Esophagus squamous epithelium (tissue), 5 donors: ENCODE data around the gene FNDC11. TPM values are rescaled to one million over a fixed set of nuclear protein-coding genes. Genes with fewer than 3 reads are reported as not detected.

ENCODE experiments used
- DNase-seq: peaks from one replicate; lab custom pipeline; 2025; lab: John Stamatoyannopoulos, UW
- H3K27ac ChIP-seq, 4 donors: fragments of 200-600 bp; sonication (generic); one replicate each; pipeline ENCODE4 v1.5.1; 2016 to 2019; ENCODE audit warnings: mild to moderate bottlenecking in 1 of 4
- H3K27me3 ChIP-seq, 4 donors: fragments of 200-600 bp; sonication (generic); 1 replicate in 3 of 4; 2 replicates in 1 of 4; pipeline versions ENCODE4 v1.5.1 to v1.6.0; 2017 to 2021; ENCODE audit warnings: antibody characterized with exemption in 1 of 4
- H3K36me3 ChIP-seq, 3 donors: fragments of 200-600 bp; sonication (generic); one replicate each; pipeline ENCODE4 v1.5.1; 2016 to 2019
- H3K4me1 ChIP-seq, 3 donors: fragments of 200-600 bp; sonication (generic); one replicate each; pipeline ENCODE4 v1.5.1; 2017 to 2019
- H3K4me3 ChIP-seq, 4 donors: fragments of 200-600 bp; sonication (generic); 1 replicate in 3 of 4; 2 replicates in 1 of 4; pipeline ENCODE4 v1.5.1; 2016 to 2019; ENCODE audit warnings: mild to moderate bottlenecking in 2 of 4, moderate library complexity in 1 of 4
- H3K9me3 ChIP-seq, 3 donors: fragments of 200-600 bp; sonication (generic); one replicate each; pipeline ENCODE4 v1.5.1; 2016 to 2019
- POLR2A ChIP-seq, 4 donors: fragments of 450-650 bp; IDR thresholded peaks; one replicate each; pipeline ENCODE4 v1.6.1; 2017; ENCODE audit warnings: antibody characterized with exemption in 4 of 4, mild to moderate bottlenecking in 4 of 4, moderate library complexity in 3 of 4
- WGBS, 2 donors: methylation state at CpG; one replicate each; pipeline ENCODE4 v1.1.5; 2018; 5-methylcytosine and 5-hydroxymethylcytosine counted together
- intact Hi-C: fragments of 100-400 bp; cut with DNase I; formaldehyde crosslinking; loops from one replicate; pipeline ENCODE4 v1.15.0; 2022
- total RNA-seq, 4 donors: library from RNA; depleted of rRNA; stranded (reverse); fragments of >200 nt; gene quantifications; one replicate each; pipeline ENCODE4 v1.1.0, GENCODE V29; 2016
- TF ChIP-seq, protein P1 (sequence below), 6 experiments: fragments of 450-650 bp in 4 of 6; fragments of 200-600 bp in 2 of 6; sonication (generic) in 2 of 6; IDR thresholded peaks; one replicate each; pipeline ENCODE4 v1.5.1; 2016 to 2019; ENCODE audit warnings: antibody characterized with exemption in 6 of 6, mild to moderate bottlenecking in 4 of 6, moderate library complexity in 4 of 6
- donor health status: DM: yes; HTN: yes; CAD: no.

Gene FNDC11
- total RNA-seq, 4 donors from 2014 or later: under 0.01 TPM; not detected in 3

DNA sequence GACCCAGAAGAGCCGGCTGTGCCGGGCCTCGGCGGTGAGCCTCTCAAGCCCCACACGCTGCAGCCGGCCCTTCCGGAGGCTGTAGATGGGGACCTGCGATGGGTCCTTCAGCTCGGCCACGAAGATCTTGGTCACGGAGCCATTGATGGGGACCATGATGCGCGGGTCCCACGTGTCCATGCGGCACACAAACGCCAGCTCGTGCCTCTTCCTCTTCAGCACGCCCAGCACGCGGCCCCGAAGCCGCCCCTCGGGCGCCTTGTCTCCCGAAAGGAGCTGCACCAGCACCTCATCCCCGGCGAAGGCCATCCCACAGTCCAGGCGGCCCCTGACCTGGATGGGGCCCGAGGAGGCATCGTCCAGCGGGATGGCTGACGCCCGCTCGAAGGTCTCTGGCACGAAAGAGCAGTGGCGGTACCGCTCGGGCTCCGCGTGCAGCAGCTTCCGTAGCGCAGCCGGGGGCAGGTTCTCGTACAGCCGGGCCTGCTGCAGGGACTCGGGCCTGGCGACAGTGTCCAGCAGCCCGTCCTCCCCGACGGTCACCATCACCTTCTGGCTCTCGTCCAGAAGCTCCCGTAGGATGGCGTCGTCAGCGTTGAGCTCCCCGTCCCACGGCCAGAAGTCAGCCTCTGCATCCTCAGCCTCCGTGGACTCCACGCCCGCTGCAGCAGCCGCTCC, 11.2 kb downstream of the FNDC11 start:
- intact Hi-C loops: no loop called here
- no peak for DNase-seq
- Histone ChIP-seq H3K4me3 (no peak overlapping the region), H3K9me3 (no peaks in the 10 kb centered on the region), H3K36me3 (peaks cover 30 to 82% (median 40%) of the 10 kb centered on the region in 3 donors), H3K27ac (no peak overlapping the region), H3K4me1 (peaks cover 0 to 15% (median 5%) of the 10 kb centered on the region in 3 donors), H3K27me3 (no peaks in the 10 kb centered on the region)
- WGBS, 2 donors: 96 to 99% methylated on average over 9 to 10 of the region's 61 CpGs
- TF ChIP-seq POLR2A (IDR thresholded peaks at IDR 0.05): no peak
- TF ChIP-seq, protein P1, sequence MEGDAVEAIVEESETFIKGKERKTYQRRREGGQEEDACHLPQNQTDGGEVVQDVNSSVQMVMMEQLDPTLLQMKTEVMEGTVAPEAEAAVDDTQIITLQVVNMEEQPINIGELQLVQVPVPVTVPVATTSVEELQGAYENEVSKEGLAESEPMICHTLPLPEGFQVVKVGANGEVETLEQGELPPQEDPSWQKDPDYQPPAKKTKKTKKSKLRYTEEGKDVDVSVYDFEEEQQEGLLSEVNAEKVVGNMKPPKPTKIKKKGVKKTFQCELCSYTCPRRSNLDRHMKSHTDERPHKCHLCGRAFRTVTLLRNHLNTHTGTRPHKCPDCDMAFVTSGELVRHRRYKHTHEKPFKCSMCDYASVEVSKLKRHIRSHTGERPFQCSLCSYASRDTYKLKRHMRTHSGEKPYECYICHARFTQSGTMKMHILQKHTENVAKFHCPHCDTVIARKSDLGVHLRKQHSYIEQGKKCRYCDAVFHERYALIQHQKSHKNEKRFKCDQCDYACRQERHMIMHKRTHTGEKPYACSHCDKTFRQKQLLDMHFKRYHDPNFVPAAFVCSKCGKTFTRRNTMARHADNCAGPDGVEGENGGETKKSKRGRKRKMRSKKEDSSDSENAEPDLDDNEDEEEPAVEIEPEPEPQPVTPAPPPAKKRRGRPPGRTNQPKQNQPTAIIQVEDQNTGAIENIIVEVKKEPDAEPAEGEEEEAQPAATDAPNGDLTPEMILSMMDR (IDR thresholded peaks at IDR 0.05): no peak

DNA sequence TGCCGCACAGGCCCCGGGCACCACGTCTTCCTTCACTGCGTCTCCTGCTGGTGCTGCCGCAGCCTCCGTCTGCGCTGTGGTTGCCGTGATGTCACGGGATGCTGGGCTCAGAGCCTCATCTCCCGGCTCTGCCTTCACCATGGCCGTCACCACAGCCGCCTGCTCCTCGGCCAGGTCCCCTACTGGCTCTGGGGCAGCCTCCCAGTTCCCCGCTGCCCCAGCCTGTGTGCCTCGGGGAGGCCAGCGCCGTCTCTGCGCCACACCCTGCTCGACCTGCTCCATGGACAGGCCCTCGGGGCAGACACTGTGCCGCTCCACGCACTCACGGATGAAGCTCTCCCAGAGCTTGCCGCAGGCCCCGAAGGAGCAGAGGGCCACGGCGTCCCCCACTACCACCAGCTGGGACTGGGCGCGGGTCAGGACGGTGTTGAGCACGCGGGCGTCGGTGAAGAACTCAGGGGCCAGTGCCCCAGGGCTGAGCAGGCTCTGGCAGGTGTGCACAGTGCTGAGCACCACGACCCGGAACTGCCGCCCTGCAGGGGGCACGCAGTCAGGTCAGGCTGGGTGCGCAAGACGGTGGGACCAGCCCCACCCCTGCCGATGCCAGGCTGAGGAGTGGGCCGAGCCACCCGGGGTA, 11.9 kb downstream of the FNDC11 start:
- 86 to 96% methylated on average over 7 to 11 of the region's 43 CpGs for WGBS, 2 donors
- Histone ChIP-seq H3K36me3 (peaks cover 24 to 75% (median 33%) of the 10 kb centered on the region in 3 donors), H3K9me3 (no peaks in the 10 kb centered on the region), H3K27ac (no peak overlapping the region), H3K4me1 (peaks cover 0 to 15% (median 5%) of the 10 kb centered on the region in 3 donors), H3K27me3 (no peaks in the 10 kb centered on the region), H3K4me3 (no peak overlapping the region)
- no peak for DNase-seq
- intact Hi-C loops: no loop called here
- no peak for TF ChIP-seq POLR2A (IDR thresholded peaks at IDR 0.05)
- TF ChIP-seq, protein P1 (IDR thresholded peaks at IDR 0.05): no peak

DNA sequence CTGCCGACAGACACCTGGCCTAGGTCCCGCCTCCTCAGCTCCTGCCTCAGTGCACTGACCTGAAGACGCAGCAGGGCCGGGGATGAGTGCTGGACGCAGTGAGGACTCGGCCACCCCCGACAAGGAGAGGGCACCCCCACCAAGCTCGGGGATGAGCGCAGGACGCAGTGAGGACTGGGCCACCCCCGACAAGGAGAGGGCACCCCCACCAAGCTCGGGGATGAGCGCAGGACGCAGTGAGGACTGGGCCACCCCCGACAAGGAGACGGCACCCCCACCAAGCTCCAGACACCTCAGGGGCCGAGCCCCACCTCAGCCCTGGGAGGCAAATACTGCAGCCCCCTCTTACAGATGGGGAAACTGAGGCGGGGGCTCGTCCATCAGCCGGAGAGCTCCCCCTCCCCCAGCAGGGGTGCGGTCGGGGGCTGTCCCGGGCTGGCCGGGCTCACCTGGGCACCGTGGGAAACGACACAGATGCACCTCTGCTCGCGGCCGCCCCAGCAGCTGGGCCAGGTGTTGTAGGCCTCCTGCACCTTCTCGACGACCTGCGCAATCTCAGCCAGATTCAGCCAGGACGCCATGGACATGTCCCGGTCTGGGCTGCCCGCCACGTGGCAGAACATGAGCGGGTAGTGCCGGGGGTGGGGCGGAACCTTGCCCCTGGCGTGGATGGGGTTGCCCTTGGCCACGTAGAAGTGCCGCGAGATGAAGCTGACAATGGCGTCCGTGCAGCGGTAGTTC, 12.6 kb downstream of the FNDC11 start:
- Histone ChIP-seq H3K9me3 (no peaks in the 10 kb centered on the region), H3K27ac (no peak overlapping the region), H3K4me1 (peaks cover 0 to 15% (median 5%) of the 10 kb centered on the region in 3 donors), H3K27me3 (no peaks in the 10 kb centered on the region), H3K4me3 (peak overlapping the region in 1 of 4 donors; percentile 42), H3K36me3 (peaks cover 18 to 68% (median 28%) of the 10 kb centered on the region in 3 donors)
- whole genome bisulfite sequencing, 2 donors: 76 to 89% methylated on average over 7 to 8 of the region's 46 CpGs
- no peak for DNase-seq
- intact Hi-C loops: no loop called here
- TF ChIP-seq POLR2A (IDR thresholded peaks at IDR 0.05): no peak
- TF ChIP-seq, protein P1 (IDR thresholded peaks at IDR 0.05): no peak

DNA sequence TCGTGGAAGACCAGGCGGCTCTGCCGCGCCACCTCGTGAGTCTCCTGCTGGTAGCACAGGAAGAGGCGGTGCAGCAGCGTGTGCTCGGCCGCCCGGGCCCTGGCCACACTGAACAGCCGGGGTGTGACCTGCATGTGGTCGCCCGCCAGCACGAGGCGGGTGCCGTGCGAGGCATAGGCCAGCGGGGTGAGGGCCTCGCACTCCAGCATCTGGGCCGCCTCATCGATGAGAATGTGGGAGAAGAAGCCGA, 13.1 kb downstream of the FNDC11 start:
- peaks cover 17 to 66% (median 24%) of the 10 kb centered on the region in 3 donors for H3K36me3 ChIP-seq
- peak overlapping the region in 1 of 4 donors; percentile 67 for H3K27ac ChIP-seq
- no peak for DNase-seq
- H3K27me3 ChIP-seq: no peaks in the 10 kb centered on the region
- intact Hi-C loops: no loop called here
- H3K4me3 ChIP-seq: peak overlapping the region in 1 of 4 donors; percentile 42
- 83% methylated on average over 8 of the region's 22 CpGs; no CpG with 5 or more reads in 1 of the 2 donors for WGBS, 2 donors
- no peak for TF ChIP-seq POLR2A (IDR thresholded peaks at IDR 0.05)
- TF ChIP-seq, protein P1 (IDR thresholded peaks at IDR 0.05): no peak
- H3K9me3 ChIP-seq: no peaks in the 10 kb centered on the region
- H3K4me1 ChIP-seq: peaks cover 0 to 17% (median 5%) of the 10 kb centered on the region in 3 donors
